ENCODE data around the gene PITPNC1.
"Not testable (repeated sequence)": the region's sequence is repeated elsewhere in the genome, so short reads cannot be mapped to it uniquely, and the experiment has no call there.

PITPNC1 gene

DNA sequence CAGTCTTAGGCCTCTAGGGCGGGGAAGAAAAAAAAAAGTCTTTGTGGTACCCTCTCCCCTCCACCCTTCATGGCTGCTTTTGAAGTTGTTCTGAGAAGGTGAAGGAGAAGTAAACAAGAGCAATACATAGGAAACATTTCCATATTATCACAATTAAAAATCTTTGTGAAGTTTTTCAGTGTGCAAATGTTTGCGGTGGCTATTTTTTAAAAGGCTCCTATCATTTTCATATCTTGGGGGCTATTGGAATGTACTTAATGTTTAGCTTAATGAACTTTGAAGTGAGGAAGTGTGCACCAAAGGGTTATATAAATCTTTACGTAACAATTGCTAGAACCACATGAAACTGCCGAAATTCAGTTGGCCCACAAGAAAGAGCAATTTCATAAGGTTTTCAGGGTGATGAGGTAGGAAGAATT is 348.3 kb downstream of the PITPNC1 start:
- WGBS, 2 experiments = 100% methylated on average over 3 of the region's 4 CpGs
- no peak overlapping the region for H3K4me3 ChIP-seq (ENCODE audit: insufficient read depth, low read depth, low read length)
- peaks cover 70% of the 10 kb centered on the region for H3K36me3 ChIP-seq (ENCODE audit: control insufficient read depth, insufficient read depth, low read length)
- H3K27me3 ChIP-seq (ENCODE audit: control insufficient read depth, insufficient read depth, low read length, poor library complexity, severe bottlenecking) = no peaks in the 10 kb centered on the region
- H3K27ac ChIP-seq (ENCODE audit: insufficient read depth, low read depth, low read length, poor library complexity, severe bottlenecking) = no peak overlapping the region
- no peaks in the 10 kb centered on the region for H3K9me3 ChIP-seq (ENCODE audit: control insufficient read depth, low read length)
- H3K4me1 ChIP-seq (ENCODE audit: control insufficient read depth, insufficient read depth, low read length) = no peaks in the 10 kb centered on the region

DNA sequence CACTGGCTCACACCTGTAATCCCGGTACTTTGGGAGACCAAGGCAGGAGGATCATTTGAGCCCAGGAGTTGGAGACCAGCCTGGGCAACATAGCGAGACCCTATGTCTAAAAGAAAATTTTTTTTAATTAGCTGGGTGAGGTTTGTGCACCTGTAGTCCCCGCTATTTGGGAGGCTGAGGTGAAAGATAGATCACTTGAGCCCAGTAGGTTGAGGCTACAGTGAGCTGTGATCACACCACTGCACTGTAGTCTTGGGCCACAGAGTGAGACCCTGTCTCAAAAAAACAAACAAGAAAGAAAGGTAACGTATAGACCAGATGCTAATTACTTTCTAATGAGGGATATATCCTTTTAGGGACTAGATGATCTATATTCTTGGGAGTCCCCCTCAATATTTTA is 348.7 kb downstream of the PITPNC1 start:
- Histone ChIP-seq H3K4me3 (ENCODE audit: insufficient read depth, low read depth, low read length) (no peak overlapping the region), H3K9me3 (ENCODE audit: control insufficient read depth, low read length) (no peaks in the 10 kb centered on the region), H3K4me1 (ENCODE audit: control insufficient read depth, insufficient read depth, low read length) (no peaks in the 10 kb centered on the region), H3K27ac (ENCODE audit: insufficient read depth, low read depth, low read length, poor library complexity, severe bottlenecking) (no peak overlapping the region), H3K27me3 (ENCODE audit: control insufficient read depth, insufficient read depth, low read length, poor library complexity, severe bottlenecking) (no peaks in the 10 kb centered on the region), H3K36me3 (ENCODE audit: control insufficient read depth, insufficient read depth, low read length) (peaks cover 70% of the 10 kb centered on the region)
- WGBS, 2 experiments = 95 to 97% methylated on average over 3 to 4 of the region's 4 CpGs

DNA sequence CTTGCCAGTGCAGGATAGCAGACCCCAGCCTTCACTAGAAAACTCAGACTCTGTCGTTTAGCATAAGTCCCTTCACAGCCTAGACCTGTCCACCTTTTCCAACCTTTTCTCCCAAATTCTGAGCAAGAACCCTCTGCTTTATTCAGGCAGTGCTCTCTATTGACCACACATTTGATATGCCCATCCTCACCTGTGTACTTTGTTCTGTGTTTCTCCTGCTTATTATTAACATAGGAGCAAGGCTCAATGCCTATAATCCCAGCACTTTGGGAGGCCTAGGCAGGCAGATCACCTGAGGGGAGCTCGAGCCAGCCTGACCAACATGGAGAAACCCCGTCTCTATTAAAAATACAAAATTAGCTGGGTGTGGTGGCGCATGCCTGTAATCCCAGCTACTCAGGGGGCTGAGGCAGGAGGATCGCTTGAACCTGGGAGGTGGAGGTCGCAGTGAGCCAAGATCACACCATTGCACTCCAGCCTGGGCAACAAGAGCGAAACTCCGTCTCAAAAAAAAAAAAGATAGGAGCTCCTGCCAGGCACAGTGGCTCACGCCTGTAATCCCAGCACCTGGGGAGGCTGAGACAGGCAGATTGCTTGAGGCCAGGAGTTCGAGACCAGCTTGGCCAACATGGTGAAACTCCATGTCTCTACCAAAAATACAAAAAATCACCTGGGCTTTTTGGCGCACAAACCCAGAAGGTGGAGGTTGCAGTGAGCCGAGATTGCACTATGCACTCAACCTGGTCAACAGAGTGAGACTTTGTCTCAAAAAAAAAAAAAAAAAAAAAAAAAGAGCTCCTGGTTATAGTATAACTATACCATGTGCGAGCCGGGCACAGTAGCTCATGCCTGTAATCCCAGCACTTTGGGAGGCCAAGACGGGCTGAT is 350.3 kb downstream of the PITPNC1 start:
- H3K4me3 ChIP-seq (ENCODE audit: insufficient read depth, low read depth, low read length); H3K9me3 ChIP-seq (ENCODE audit: control insufficient read depth, low read length); H3K27ac ChIP-seq (ENCODE audit: insufficient read depth, low read depth, low read length, poor library complexity, severe bottlenecking); H3K27me3 ChIP-seq (ENCODE audit: control insufficient read depth, insufficient read depth, low read length, poor library complexity, severe bottlenecking); H3K4me1 ChIP-seq (ENCODE audit: control insufficient read depth, insufficient read depth, low read length): not testable (repeated sequence)
- WGBS, 2 experiments = 94% methylated on average over 14 to 15 of the region's 15 CpGs
- H3K36me3 ChIP-seq (ENCODE audit: control insufficient read depth, insufficient read depth, low read length) = peaks cover 67% of the 10 kb centered on the region

DNA sequence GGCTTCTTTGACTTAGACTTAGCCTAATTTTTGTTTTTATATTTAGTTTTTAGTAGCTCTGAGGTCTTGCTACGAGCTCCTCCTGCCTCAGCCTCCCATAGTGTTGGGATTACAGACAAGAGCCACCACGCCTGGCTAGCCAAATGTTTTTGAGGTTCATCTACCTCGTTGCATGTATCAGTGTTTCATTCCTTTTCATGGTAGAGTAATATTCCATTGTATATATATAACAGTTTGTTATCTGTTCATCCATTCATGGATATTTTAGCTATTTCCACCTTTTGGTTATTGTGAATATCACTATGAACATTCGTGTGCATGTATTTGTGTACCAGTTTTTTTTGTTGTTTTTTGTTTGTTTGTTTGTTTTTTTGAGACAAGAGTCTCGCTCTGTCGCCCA is 352.8 kb downstream of the PITPNC1 start:
- no peaks in the 10 kb centered on the region for H3K9me3 ChIP-seq (ENCODE audit: control insufficient read depth, low read length)
- no peaks in the 10 kb centered on the region for H3K4me1 ChIP-seq (ENCODE audit: control insufficient read depth, insufficient read depth, low read length)
- no peaks in the 10 kb centered on the region for H3K27me3 ChIP-seq (ENCODE audit: control insufficient read depth, insufficient read depth, low read length, poor library complexity, severe bottlenecking)
- no peak overlapping the region for H3K4me3 ChIP-seq (ENCODE audit: insufficient read depth, low read depth, low read length)
- H3K36me3 ChIP-seq (ENCODE audit: control insufficient read depth, insufficient read depth, low read length) = peaks cover 57% of the 10 kb centered on the region
- no peak overlapping the region for H3K27ac ChIP-seq (ENCODE audit: insufficient read depth, low read depth, low read length, poor library complexity, severe bottlenecking)
- 90 to 97% methylated on average over 5 of the region's 6 CpGs for WGBS, 2 experiments

DNA sequence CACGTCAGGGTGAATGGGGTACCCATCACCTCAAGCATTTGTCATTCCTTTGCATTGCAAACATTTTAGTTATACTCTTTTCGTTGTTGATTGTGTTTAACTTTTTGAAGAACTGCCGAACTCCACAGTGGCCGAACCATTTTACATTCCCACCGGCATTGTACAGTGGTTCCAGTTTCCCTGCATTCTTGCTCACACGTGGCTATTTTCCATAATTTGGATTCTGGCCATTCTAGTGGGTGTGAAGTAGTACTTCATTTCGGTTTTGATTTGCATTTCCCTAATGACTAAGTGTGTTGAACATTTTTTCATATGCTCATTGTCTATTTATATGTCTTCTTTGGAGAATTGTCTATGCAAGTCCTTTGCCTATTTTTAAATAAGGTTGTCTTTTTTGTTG is 353.6 kb downstream of the PITPNC1 start:
- Histone ChIP-seq H3K4me3 (ENCODE audit: insufficient read depth, low read depth, low read length) (no peak overlapping the region), H3K9me3 (ENCODE audit: control insufficient read depth, low read length) (no peaks in the 10 kb centered on the region), H3K27me3 (ENCODE audit: control insufficient read depth, insufficient read depth, low read length, poor library complexity, severe bottlenecking) (no peaks in the 10 kb centered on the region), H3K4me1 (ENCODE audit: control insufficient read depth, insufficient read depth, low read length) (no peaks in the 10 kb centered on the region), H3K27ac (ENCODE audit: insufficient read depth, low read depth, low read length, poor library complexity, severe bottlenecking) (no peak overlapping the region), H3K36me3 (ENCODE audit: control insufficient read depth, insufficient read depth, low read length) (peaks cover 59% of the 10 kb centered on the region)
- WGBS, 2 experiments = 87 to 94% methylated on average over 7 of the region's 7 CpGs

DNA sequence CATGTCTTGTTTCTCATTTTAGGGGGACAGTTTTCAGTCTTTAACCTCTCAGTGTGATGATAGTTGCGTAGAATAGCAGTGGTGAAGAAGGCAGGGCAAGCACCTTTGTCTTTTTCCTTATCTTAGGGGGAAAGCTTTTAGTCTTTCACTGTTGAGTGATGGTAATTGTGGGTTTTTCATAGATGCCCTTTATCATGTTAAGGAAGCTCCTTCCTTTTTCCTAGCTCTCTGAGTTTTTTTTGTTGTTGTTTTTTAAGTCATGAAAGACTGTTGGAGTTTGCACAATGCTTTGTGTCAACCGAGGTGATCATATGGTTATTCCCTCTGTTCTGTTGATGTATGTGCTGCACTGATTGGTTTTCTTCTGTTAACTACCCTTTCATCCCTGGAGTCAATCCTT is 356.4 kb downstream of the PITPNC1 start:
- WGBS, 2 experiments = 27 to 49% methylated on average over 2 of the region's 2 CpGs
- Histone ChIP-seq H3K4me3 (ENCODE audit: insufficient read depth, low read depth, low read length) (no peak overlapping the region), H3K27me3 (ENCODE audit: control insufficient read depth, insufficient read depth, low read length, poor library complexity, severe bottlenecking) (no peaks in the 10 kb centered on the region), H3K27ac (ENCODE audit: insufficient read depth, low read depth, low read length, poor library complexity, severe bottlenecking) (peak overlapping the region; percentile 22), H3K36me3 (ENCODE audit: control insufficient read depth, insufficient read depth, low read length) (peaks cover 52% of the 10 kb centered on the region), H3K4me1 (ENCODE audit: control insufficient read depth, insufficient read depth, low read length) (no peaks in the 10 kb centered on the region), H3K9me3 (ENCODE audit: control insufficient read depth, low read length) (no peaks in the 10 kb centered on the region)

DNA sequence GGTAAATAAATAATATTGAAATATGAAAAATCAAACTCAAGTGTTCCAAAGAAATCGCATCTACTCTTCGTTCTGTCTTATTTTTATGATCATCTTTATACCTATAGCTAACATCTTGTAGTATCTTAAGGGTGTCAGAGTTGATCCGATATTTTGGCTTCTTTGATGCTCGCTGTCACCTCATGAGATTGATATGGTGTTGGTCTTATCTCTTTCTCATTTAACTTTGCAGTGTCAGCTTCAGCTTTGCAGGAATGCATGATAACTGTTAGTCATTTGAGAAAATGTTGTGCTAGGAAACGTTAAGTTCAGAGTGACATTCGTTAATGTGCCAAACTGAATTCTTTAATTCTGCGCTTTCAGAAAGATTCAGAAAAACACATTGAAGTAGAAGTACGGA is 360.1 kb downstream of the PITPNC1 start:
- H3K4me1 ChIP-seq (ENCODE audit: control insufficient read depth, insufficient read depth, low read length) = no peaks in the 10 kb centered on the region
- no peak overlapping the region for H3K27ac ChIP-seq (ENCODE audit: insufficient read depth, low read depth, low read length, poor library complexity, severe bottlenecking)
- no peaks in the 10 kb centered on the region for H3K27me3 ChIP-seq (ENCODE audit: control insufficient read depth, insufficient read depth, low read length, poor library complexity, severe bottlenecking)
- no peak overlapping the region for H3K4me3 ChIP-seq (ENCODE audit: insufficient read depth, low read depth, low read length)
- peaks cover 31% of the 10 kb centered on the region for H3K36me3 ChIP-seq (ENCODE audit: control insufficient read depth, insufficient read depth, low read length)
- H3K9me3 ChIP-seq (ENCODE audit: control insufficient read depth, low read length) = no peaks in the 10 kb centered on the region
- 95 to 96% methylated on average over 6 to 8 of the region's 8 CpGs for WGBS, 2 experiments

DNA sequence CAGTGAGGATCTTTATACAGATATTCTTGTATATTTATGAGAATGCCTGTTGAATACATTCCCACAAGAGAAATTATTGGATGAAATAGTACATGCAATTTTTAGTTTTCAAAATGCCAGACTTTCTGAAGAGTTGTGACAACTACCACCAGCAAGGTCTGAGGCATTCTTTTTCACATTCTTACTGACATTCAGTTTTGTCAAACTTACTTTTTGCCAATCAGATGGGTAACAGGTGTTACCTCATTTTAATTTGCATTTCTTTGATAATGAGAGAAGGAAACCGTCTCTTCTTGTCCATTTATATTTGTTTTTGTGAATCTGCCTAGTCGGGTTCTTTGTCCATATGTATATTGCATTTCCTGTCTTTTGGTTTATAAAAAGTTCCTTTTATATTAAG is 364.9 kb downstream of the PITPNC1 start:
- no peaks in the 10 kb centered on the region for H3K4me1 ChIP-seq (ENCODE audit: control insufficient read depth, insufficient read depth, low read length)
- WGBS, 2 experiments = 90% methylated on average over 1 to 2 of the region's 2 CpGs
- peaks cover 37% of the 10 kb centered on the region for H3K36me3 ChIP-seq (ENCODE audit: control insufficient read depth, insufficient read depth, low read length)
- no peak overlapping the region for H3K27ac ChIP-seq (ENCODE audit: insufficient read depth, low read depth, low read length, poor library complexity, severe bottlenecking)
- H3K4me3 ChIP-seq (ENCODE audit: insufficient read depth, low read depth, low read length) = no peak overlapping the region
- no peaks in the 10 kb centered on the region for H3K27me3 ChIP-seq (ENCODE audit: control insufficient read depth, insufficient read depth, low read length, poor library complexity, severe bottlenecking)
- H3K9me3 ChIP-seq (ENCODE audit: control insufficient read depth, low read length) = no peaks in the 10 kb centered on the region
